ENCODE measurements around the gene LTA4H. TPM values are rescaled to one million over a fixed set of nuclear protein-coding genes. Genes with fewer than 3 reads are reported as not detected.

LTA4H gene
- total RNA-seq, 4 donors from 2014 or later: 36.7 to 46.9 (median 40.6) TPM

DNA sequence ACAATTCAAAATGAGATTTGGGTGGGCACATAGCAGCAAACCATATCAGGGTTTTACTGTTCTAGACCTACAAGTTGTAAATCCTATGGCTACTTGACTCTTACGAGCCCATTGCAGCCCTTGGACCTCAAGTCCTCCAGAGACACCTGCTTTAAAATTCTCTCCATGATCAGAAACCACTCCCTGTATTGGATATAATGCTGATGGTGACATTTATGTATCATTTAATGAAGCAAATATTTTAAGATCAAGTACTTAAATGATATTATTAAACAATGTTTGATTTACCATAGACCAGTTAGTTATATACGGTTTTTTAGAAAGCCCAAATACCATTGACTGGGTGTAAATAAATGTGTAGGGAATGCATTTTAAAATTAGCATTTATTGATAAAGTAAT, 68.1 kb downstream of the LTA4H start:
- TF ChIP-seq, protein P1, sequence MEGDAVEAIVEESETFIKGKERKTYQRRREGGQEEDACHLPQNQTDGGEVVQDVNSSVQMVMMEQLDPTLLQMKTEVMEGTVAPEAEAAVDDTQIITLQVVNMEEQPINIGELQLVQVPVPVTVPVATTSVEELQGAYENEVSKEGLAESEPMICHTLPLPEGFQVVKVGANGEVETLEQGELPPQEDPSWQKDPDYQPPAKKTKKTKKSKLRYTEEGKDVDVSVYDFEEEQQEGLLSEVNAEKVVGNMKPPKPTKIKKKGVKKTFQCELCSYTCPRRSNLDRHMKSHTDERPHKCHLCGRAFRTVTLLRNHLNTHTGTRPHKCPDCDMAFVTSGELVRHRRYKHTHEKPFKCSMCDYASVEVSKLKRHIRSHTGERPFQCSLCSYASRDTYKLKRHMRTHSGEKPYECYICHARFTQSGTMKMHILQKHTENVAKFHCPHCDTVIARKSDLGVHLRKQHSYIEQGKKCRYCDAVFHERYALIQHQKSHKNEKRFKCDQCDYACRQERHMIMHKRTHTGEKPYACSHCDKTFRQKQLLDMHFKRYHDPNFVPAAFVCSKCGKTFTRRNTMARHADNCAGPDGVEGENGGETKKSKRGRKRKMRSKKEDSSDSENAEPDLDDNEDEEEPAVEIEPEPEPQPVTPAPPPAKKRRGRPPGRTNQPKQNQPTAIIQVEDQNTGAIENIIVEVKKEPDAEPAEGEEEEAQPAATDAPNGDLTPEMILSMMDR (IDR thresholded peaks at IDR 0.05 in 4 of 5, conservative IDR thresholded peaks at IDR 0.05 in 1 of 5): no peak
- TF ChIP-seq POLR2A (IDR thresholded peaks at IDR 0.05): no peak
- in situ Hi-C loops (cut with MboI; ENCODE audit: low sequenced_read_pairs in 4 of 4): no loop called here

DNA sequence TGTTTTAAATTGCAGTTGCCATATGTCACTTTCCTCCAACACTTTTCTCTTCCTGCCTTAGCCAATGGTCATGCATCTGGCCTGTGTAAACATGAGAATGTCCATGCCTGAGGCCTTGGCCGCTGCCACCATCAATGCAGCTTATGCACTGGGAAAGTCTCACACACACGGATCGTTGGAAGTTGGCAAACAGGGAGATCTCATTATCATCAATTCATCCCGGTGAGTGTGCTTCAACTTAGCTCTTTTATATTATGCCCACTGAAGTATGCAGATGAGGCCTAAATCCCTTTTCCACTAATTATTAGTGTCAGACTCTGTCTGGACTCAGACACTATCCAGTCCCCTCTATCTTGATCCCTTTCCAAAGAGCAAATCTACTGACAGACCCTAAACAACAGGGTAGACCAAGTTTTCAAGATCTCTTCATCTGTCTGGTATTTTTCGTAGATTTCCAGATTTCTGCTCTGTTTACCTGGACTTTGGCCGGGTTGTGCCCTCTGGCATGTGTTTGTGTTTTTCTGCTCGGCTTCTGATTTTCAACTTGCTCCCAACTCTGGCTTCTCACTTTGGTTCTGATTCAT, 69.0 kb downstream of the LTA4H start:
- DNase-seq (no peak), ATAC-seq (no peak)
- no peaks in the 10 kb centered on the region for H3K27me3 ChIP-seq
- in situ Hi-C loops (cut with MboI; ENCODE audit: low sequenced_read_pairs in 4 of 4) (no loop called here), intact Hi-C loops (cut with DNase I; ENCODE audit: low total_unique reads) (no loop called here)
- H3K4me1 ChIP-seq: no peaks in the 10 kb centered on the region
- no peak for TF ChIP-seq POLR2A (IDR thresholded peaks at IDR 0.05)
- H3K36me3 ChIP-seq: peaks cover 0 to 5% of the 10 kb centered on the region in 2 donors
- H3K9me3 ChIP-seq: no peaks in the 10 kb centered on the region
- no peak overlapping the region for H3K4me3 ChIP-seq
- no peak overlapping the region for H3K27ac ChIP-seq

More for the DNA sequence above, 68.1 kb downstream of the LTA4H start:
- no peak for ATAC-seq
- DNase-seq: no peak
- H3K9me3 ChIP-seq: no peaks in the 10 kb centered on the region
- no peak overlapping the region for H3K27ac ChIP-seq
- H3K4me3 ChIP-seq: no peak overlapping the region
- no peaks in the 10 kb centered on the region for H3K4me1 ChIP-seq
- peaks cover 0 to 5% of the 10 kb centered on the region in 2 donors for H3K36me3 ChIP-seq
- intact Hi-C loops (cut with DNase I; ENCODE audit: low total_unique reads): no loop called here
- H3K27me3 ChIP-seq: no peaks in the 10 kb centered on the region

- no peak for TF ChIP-seq POLR2A (IDR thresholded peaks at IDR 0.05)
- TF ChIP-seq, protein P1 (IDR thresholded peaks at IDR 0.05 in 4 of 5, conservative IDR thresholded peaks at IDR 0.05 in 1 of 5): no peak
- Histone ChIP-seq H3K4me3 (no peak overlapping the region), H3K4me1 (no peaks in the 10 kb centered on the region), H3K9me3 (no peaks in the 10 kb centered on the region), H3K27ac (no peak overlapping the region), H3K27me3 (no peaks in the 10 kb centered on the region), H3K36me3 (peaks cover 0 to 5% of the 10 kb centered on the region in 2 donors)
- no peak for ATAC-seq
- intact Hi-C loops (cut with DNase I; ENCODE audit: low total_unique reads): no loop called here
- in situ Hi-C loops (cut with MboI; ENCODE audit: low sequenced_read_pairs in 4 of 4): no loop called here
- DNase-seq: no peak
These were observed 72.3 kb downstream of the LTA4H start for GRCh38 chr12:95963096-95963495.

GRCh38 chr12:95962222-95962621, 73.2 kb downstream of the LTA4H start:
- intact Hi-C loops (cut with DNase I; ENCODE audit: low total_unique reads) (no loop called here), in situ Hi-C loops (cut with MboI; ENCODE audit: low sequenced_read_pairs in 4 of 4) (no loop called here)
- no peaks in the 10 kb centered on the region for H3K9me3 ChIP-seq
- peaks cover 0 to 5% of the 10 kb centered on the region in 2 donors for H3K36me3 ChIP-seq
- no peak overlapping the region for H3K4me3 ChIP-seq
- DNase-seq (no peak), ATAC-seq (no peak)
- H3K27me3 ChIP-seq: no peaks in the 10 kb centered on the region
- H3K27ac ChIP-seq: no peak overlapping the region
- TF ChIP-seq, protein P1 (IDR thresholded peaks at IDR 0.05 in 4 of 5, conservative IDR thresholded peaks at IDR 0.05 in 1 of 5): no peak
- TF ChIP-seq POLR2A (IDR thresholded peaks at IDR 0.05): no peak
- no peaks in the 10 kb centered on the region for H3K4me1 ChIP-seq

DNA sequence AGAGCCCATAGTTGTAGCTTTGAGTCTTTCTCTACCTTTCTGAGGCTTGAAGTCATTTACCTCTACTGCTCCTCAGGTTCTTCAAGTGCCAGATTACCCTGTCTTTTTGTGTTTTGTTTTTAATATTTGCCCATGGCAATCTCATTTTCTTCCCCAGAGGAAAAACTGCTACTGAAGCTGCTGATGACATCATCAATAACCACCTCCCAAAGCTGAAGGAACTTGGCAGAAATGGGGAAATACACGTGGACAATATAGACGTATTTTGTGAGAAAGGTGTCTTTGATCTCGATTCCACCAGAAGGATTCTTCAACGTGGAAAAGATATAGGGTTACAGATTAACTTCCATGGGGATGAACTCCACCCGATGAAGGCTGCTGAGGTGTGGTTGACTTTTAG, 75.1 kb downstream of the LTA4H start:
- DNase-seq (no peak), ATAC-seq (no peak)
- TF ChIP-seq, protein P1 (IDR thresholded peaks at IDR 0.05 in 4 of 5, conservative IDR thresholded peaks at IDR 0.05 in 1 of 5): no peak
- TF ChIP-seq POLR2A (IDR thresholded peaks at IDR 0.05): no peak
- Histone ChIP-seq H3K36me3 (no peaks in the 10 kb centered on the region), H3K27ac (no peak overlapping the region), H3K9me3 (no peaks in the 10 kb centered on the region), H3K4me1 (no peaks in the 10 kb centered on the region), H3K27me3 (no peaks in the 10 kb centered on the region), H3K4me3 (no peak overlapping the region)
- intact Hi-C loops (cut with DNase I; ENCODE audit: low total_unique reads) (no loop called here), in situ Hi-C loops (cut with MboI; ENCODE audit: low sequenced_read_pairs in 4 of 4) (no loop called here)

Measured in gastrocnemius medialis (tissue), 4 donors.